Measurements from ENCODE around the gene FAM53A.

DNA sequence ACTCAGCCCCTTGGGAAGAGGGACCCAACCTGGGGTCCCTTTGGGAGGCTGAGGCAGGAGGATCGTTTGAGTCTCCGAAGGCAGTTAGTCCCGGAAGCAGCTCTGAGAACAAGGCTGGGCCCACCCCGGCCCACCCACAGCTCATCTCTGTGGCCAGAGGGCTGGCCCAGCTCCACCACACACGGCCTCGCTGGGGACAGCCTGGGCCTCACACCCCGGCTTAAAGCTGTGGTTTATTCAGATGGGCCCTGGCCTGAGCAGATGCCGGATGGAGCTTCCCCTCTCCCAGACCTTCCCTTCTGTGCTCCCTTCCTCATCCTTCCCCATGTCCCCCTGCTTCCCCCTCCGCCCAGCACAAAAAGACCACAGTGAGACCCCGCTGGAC is 54.4 kb downstream of the FAM53A start:
- no peak for TF ChIP-seq REST (IDR thresholded peaks at IDR 0.05; ENCODE audit: low read depth)
- no peak for TF ChIP-seq YY1 (IDR thresholded peaks at IDR 0.05; ENCODE audit: low read depth)
- no peak for TF ChIP-seq ZBTB7A (IDR thresholded peaks at IDR 0.05; ENCODE audit: low read depth)
- TF ChIP-seq EP300 (IDR thresholded peaks at IDR 0.05; ENCODE audit: borderline replicate concordance) = no peak
